Measurements from ENCODE around the gene OTUB2.

DNA sequence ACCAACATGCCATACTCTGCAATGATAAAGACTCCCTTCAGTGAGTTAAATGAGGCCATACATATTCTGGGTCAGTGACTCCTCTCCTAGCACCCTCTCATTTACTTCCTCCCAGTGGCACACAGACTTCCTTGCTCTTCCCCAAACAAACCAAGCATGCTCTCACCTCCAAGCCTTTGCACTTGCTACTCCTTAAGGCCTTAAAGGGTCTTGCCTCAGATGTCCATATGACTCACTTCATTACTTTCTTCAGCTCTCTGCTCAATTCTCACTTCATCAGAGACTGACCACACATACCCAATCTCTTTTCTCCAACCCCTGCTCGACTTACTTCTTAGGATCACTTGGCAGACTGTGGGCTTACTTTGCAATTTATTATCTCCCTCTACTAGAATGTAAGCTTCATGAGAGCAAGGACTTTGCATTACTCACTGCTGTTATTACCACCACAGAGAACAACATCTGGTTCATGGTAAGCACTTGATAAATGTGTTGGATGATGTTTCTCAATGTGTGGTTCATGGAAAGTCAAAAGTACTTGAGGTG lies 32.1 kb downstream of the OTUB2 start:
- TF ChIP-seq POLR2AphosphoS5 (IDR thresholded peaks at IDR 0.05; ENCODE audit: low read depth, low read length) (no peak), POLR2A (IDR thresholded peaks at IDR 0.05; ENCODE audit: low read depth, low read length) (no peak)
